GM12872 (cell line): Measurements from ENCODE around the gene NDUFAF3.

ENCODE experiments used
- CTCF ChIP-seq: IDR thresholded peaks from 3 replicates; pipeline ENCODE4 v1.5.1; 2011; ENCODE audit warnings: low read depth, mild to moderate bottlenecking, low read length, moderate library complexity; ENCODE audit not compliant: insufficient read depth

Gene NDUFAF3

GRCh38 chr3:49005303-49005680 lies 16.6 kb upstream of the NDUFAF3 start:
- no peak for TF ChIP-seq CTCF

GRCh38 chr3:49005998-49006397 lies 15.9 kb upstream of the NDUFAF3 start:
- TF ChIP-seq CTCF = no peak

- TF ChIP-seq CTCF = no peak
Measured at GRCh38 chr3:49006408-49007067, 15.4 kb upstream of the NDUFAF3 start.

GRCh38 chr3:49007068-49007770 lies 14.7 kb upstream of the NDUFAF3 start, which contains the start of gene WDR6:
TSS of gene WDR6 (plus strand) at chr3:49007391. CDS start at chr3:49007432, 41 bp downstream.
- peak; percentile 41; the same call in 2 of the 3 replicates for TF ChIP-seq CTCF

GRCh38 chr3:49007771-49008528 lies 14.0 kb upstream of the NDUFAF3 start:
- no peak for TF ChIP-seq CTCF

- TF ChIP-seq CTCF = no peak
Measured at GRCh38 chr3:49009396-49009795, 12.5 kb upstream of the NDUFAF3 start.

GRCh38 chr3:49012441-49013017 lies 9.4 kb upstream of the NDUFAF3 start:
- TF ChIP-seq CTCF = no peak
